H9 (cell line): ENCODE measurements around the gene RERG. TPM values are rescaled to one million over a fixed set of nuclear protein-coding genes. Genes with fewer than 3 reads are reported as not detected.

Source experiments
- DNase-seq: peaks from one replicate; pipeline ENCODE4 v3.0.0-alpha.2; 2017
- H2AFZ ChIP-seq: one replicate; pipeline ENCODE4 v1.6.1; 2013; ENCODE audit warnings: mild to moderate bottlenecking, low read length, control low read depth, moderate library complexity
- H2AK5ac ChIP-seq: 2 replicates; pipeline ENCODE4 v1.6.1; 2013; ENCODE audit warnings: low read length, control low read depth, mixed read lengths; ENCODE audit not compliant: insufficient read length
- H2BK120ac ChIP-seq: one replicate; pipeline ENCODE4 v1.6.1; 2013; ENCODE audit warnings: low read depth, mild to moderate bottlenecking, low read length, control low read depth, inconsistent platforms; ENCODE audit not compliant: poor library complexity, severe bottlenecking
- H2BK12ac ChIP-seq: 2 replicates; pipeline ENCODE4 v1.6.1; 2013; ENCODE audit warnings: low read length, control low read depth, mixed read lengths, low read depth; ENCODE audit not compliant: insufficient read length
- H2BK15ac ChIP-seq: 2 replicates; pipeline ENCODE4 v1.6.1; 2013; ENCODE audit warnings: low read depth, low read length, control low read depth
- H2BK20ac ChIP-seq: one replicate; pipeline ENCODE4 v1.6.1; 2013; ENCODE audit warnings: low read depth, mild to moderate bottlenecking, low read length, control low read depth, inconsistent platforms; ENCODE audit not compliant: poor library complexity, severe bottlenecking
- H2BK5ac ChIP-seq: 2 replicates; pipeline ENCODE4 v1.6.1; 2013; ENCODE audit warnings: low read length, control low read depth, mixed read lengths; ENCODE audit not compliant: insufficient read length
- H3K14ac ChIP-seq: 2 replicates; pipeline ENCODE4 v1.6.1; 2013; ENCODE audit warnings: low read length, control low read depth; ENCODE audit not compliant: insufficient read depth
- H3K18ac ChIP-seq: 2 replicates; pipeline ENCODE4 v1.6.1; 2013; ENCODE audit warnings: low read depth, mild to moderate bottlenecking, mixed read lengths, low read length, control low read depth; ENCODE audit not compliant: insufficient read length
- H3K23ac ChIP-seq: 2 replicates; pipeline ENCODE4 v1.6.1; 2013; ENCODE audit warnings: low read length, control low read depth, mixed read lengths, low read depth; ENCODE audit not compliant: insufficient read length
- H3K23me2 ChIP-seq: 2 replicates; pipeline ENCODE4 v1.6.1; 2013; ENCODE audit warnings: low read depth, mild to moderate bottlenecking, mixed read lengths, low read length, control low read depth; ENCODE audit not compliant: insufficient read length, poor library complexity, severe bottlenecking
- H3K27ac ChIP-seq: 2 replicates; pipeline ENCODE4 v1.5.1; 2013; ENCODE audit warnings: low read length, control low read depth, mixed read lengths, low read depth; ENCODE audit not compliant: insufficient read length
- H3K27me3 ChIP-seq: 2 replicates; pipeline ENCODE4 v1.6.1; 2013; ENCODE audit warnings: low read length, control low read depth, inconsistent platforms; ENCODE audit not compliant: insufficient read depth
- H3K4ac ChIP-seq: 2 replicates; pipeline ENCODE4 v1.6.1; 2013; ENCODE audit warnings: low read depth, mild to moderate bottlenecking, control low read depth, inconsistent platforms, low read length, moderate library complexity
- H3K4me1 ChIP-seq: 2 replicates; pipeline ENCODE4 v1.6.1; 2013; ENCODE audit warnings: low read length, control low read depth, inconsistent platforms; ENCODE audit not compliant: insufficient read depth
- H3K4me2 ChIP-seq: 2 replicates; pipeline ENCODE4 v1.6.1; 2013; ENCODE audit warnings: low read length, control low read depth, mixed read lengths; ENCODE audit not compliant: insufficient read length, insufficient read depth
- H3K56ac ChIP-seq: 2 replicates; pipeline ENCODE4 v1.6.1; 2013; ENCODE audit warnings: low read depth, mild to moderate bottlenecking, mixed read lengths, low read length, control low read depth; ENCODE audit not compliant: insufficient read length
- H3K79me1 ChIP-seq: 2 replicates; pipeline ENCODE4 v1.6.1; 2013; ENCODE audit warnings: low read depth, mild to moderate bottlenecking, moderate library complexity, low read length, control low read depth, inconsistent platforms; ENCODE audit not compliant: insufficient read depth, poor library complexity, severe bottlenecking
- H3K79me2 ChIP-seq: 2 replicates; pipeline ENCODE4 v1.6.1; 2013; ENCODE audit warnings: low read length, control low read depth, inconsistent platforms; ENCODE audit not compliant: insufficient read depth
- H3K9ac ChIP-seq: 2 replicates; pipeline ENCODE4 v1.6.1; 2013; ENCODE audit warnings: low read length, control low read depth, mixed read lengths; ENCODE audit not compliant: insufficient read length; ENCODE audit errors: extremely low read depth
- H3K9me3 ChIP-seq: one replicate; pipeline ENCODE4 v1.6.1; 2013; ENCODE audit warnings: low read depth, low read length, inconsistent platforms; ENCODE audit not compliant: control insufficient read depth
- H3T11ph ChIP-seq: one replicate; pipeline ENCODE4 v1.6.1; 2013; ENCODE audit warnings: mild to moderate bottlenecking, low read length, control low read depth, inconsistent platforms
- H4K20me1 ChIP-seq: one replicate; pipeline ENCODE4 v1.6.1; 2013; ENCODE audit not compliant: control insufficient read depth, insufficient read length, insufficient read depth
- H4K5ac ChIP-seq: 2 replicates; pipeline ENCODE4 v1.6.1; 2013; ENCODE audit warnings: low read depth, mild to moderate bottlenecking, mixed read lengths, low read length, control low read depth; ENCODE audit not compliant: insufficient read length
- H4K8ac ChIP-seq: replicated peaks from 2 replicates; pipeline ENCODE4 v1.6.1; 2013; ENCODE audit warnings: low read length, control low read depth, mixed read lengths, low read depth; ENCODE audit not compliant: insufficient read length
- H4K91ac ChIP-seq: 2 replicates; pipeline ENCODE4 v1.6.1; 2013; ENCODE audit warnings: low read depth, mild to moderate bottlenecking, moderate library complexity, mixed read lengths, low read length, control low read depth; ENCODE audit not compliant: insufficient read length
- H3K27ac Mint-ChIP-seq, 3 experiments: 2 replicates in 2 of 3; 3 replicates in 1 of 3; pipeline ENCODE4 v1.8.0; 2020 to 2021; ENCODE audit warnings: mixed read lengths in 3 of 3, mild to moderate bottlenecking in 1 of 3, moderate library complexity in 1 of 3
- H3K27me3 Mint-ChIP-seq: 2 replicates; pipeline ENCODE4 v1.8.0; 2021; ENCODE audit warnings: low read depth, mild to moderate bottlenecking, moderate library complexity, mixed read lengths
- H3K36me3 Mint-ChIP-seq, 3 experiments: 2 replicates in 2 of 3; 3 replicates in 1 of 3; pipeline ENCODE4 v1.8.0; 2020 to 2021; ENCODE audit warnings: low read depth in 3 of 3, mixed read lengths in 3 of 3; ENCODE audit not compliant: insufficient read depth in 1 of 3
- H3K4me1 Mint-ChIP-seq, 2 experiments: 2 replicates each; pipeline ENCODE4 v1.8.0; 2020; ENCODE audit warnings: mixed read lengths in 2 of 2
- H3K4me3 Mint-ChIP-seq, 2 experiments: 2 replicates in 1 of 2; 3 replicates in 1 of 2; pipeline ENCODE4 v1.8.0; 2020 to 2021; ENCODE audit warnings: mild to moderate bottlenecking in 2 of 2, mixed read lengths in 2 of 2, moderate library complexity in 1 of 2
- H3K9me3 Mint-ChIP-seq, 2 experiments: 2 replicates in 1 of 2; 3 replicates in 1 of 2; pipeline ENCODE4 v1.8.0; 2020; ENCODE audit warnings: mild to moderate bottlenecking in 2 of 2, mixed read lengths in 2 of 2, moderate library complexity in 1 of 2
- CTCF ChIP-seq: fragments of 200-600 bp; sonication (generic); conservative IDR thresholded peaks from 3 replicates; pipeline ENCODE4 v1.8.0; 2021; ENCODE audit warnings: antibody characterized with exemption, mild to moderate bottlenecking
- WGBS: extraction: QIAGEN DNeasy Blood & Tissue Kit; methylation state at CpG from one replicate; pipeline ENCODE4 v1.1.7; 2013; ENCODE audit warnings: missing lambda C conversion rate, low lambda C conversion rate, mixed read lengths; ENCODE audit not compliant: insufficient read length; ENCODE audit errors: extremely low coverage; 5-methylcytosine and 5-hydroxymethylcytosine counted together
- total RNA-seq: library from RNA; stranded (reverse); gene quantifications from 2 replicates; pipeline ENCODE4 v1.2.1, GENCODE V29; 2021

Gene RERG
- total RNA-seq, 1 experiment from 2014 or later: not detected

- no peak for DNase-seq
- H3K23me2 ChIP-seq: no peaks in the 10 kb centered on the region
- WGBS: no CpG with 5 or more reads among the region's 2 CpGs
- no peak overlapping the region for H4K5ac ChIP-seq
- no peaks in the 10 kb centered on the region for H3K27me3 ChIP-seq
- H4K8ac ChIP-seq: no peak overlapping the region
- no peak overlapping the region for H3K56ac ChIP-seq
- Mint-ChIP-seq H3K36me3 (no peaks in the 10 kb centered on the region), H3K27me3 (no peaks in the 10 kb centered on the region), H3K4me1 (no peaks in the 10 kb centered on the region), H3K27ac (no peak overlapping the region), H3K9me3 (no peaks in the 10 kb centered on the region), H3K4me3 (no peak overlapping the region)
- no peak overlapping the region for H2BK120ac ChIP-seq
- no peak overlapping the region for H4K91ac ChIP-seq
- no peak overlapping the region for H2AK5ac ChIP-seq
- H3K9me3 ChIP-seq: no peaks in the 10 kb centered on the region
- H2BK20ac ChIP-seq: no peak overlapping the region
- H3K79me1 ChIP-seq: no peaks in the 10 kb centered on the region
- no peak overlapping the region for H3T11ph ChIP-seq
- H3K27ac ChIP-seq: no peak overlapping the region
- no peaks in the 10 kb centered on the region for H3K79me2 ChIP-seq
- no peak overlapping the region for H3K4ac ChIP-seq
- H3K14ac ChIP-seq: no peak overlapping the region
- H3K4me1 ChIP-seq: no peaks in the 10 kb centered on the region
- H3K9ac ChIP-seq: no peak overlapping the region
- H3K18ac ChIP-seq: no peak overlapping the region
- no peaks in the 10 kb centered on the region for H4K20me1 ChIP-seq
- no peak overlapping the region for H2BK5ac ChIP-seq
- H3K4me2 ChIP-seq: no peak overlapping the region
- H2BK15ac ChIP-seq: no peak overlapping the region
- no peak overlapping the region for H2AFZ ChIP-seq
- no peak overlapping the region for H2BK12ac ChIP-seq
- no peak for TF ChIP-seq CTCF
- no peak overlapping the region for H3K23ac ChIP-seq
These were observed 21.3 kb downstream of the RERG start for GRCh38 chr12:15199930-15200329.
